KMS-11 (cell line): Measurements from ENCODE around the gene ELFN1.

Experiments
- H2AFZ ChIP-seq: fragments of 200-600 bp; sonication (generic); 2 replicates; pipeline ENCODE4 v1.6.1; 2016; ENCODE audit warnings: antibody characterized with exemption, mixed run types, low read depth
- H3K27ac ChIP-seq: fragments of 200-600 bp; sonication (generic); 2 replicates; pipeline ENCODE4 v1.6.1; 2016; ENCODE audit warnings: mild to moderate bottlenecking, mixed run types
- H3K27me3 ChIP-seq: fragments of 200-600 bp; sonication (generic); 2 replicates; pipeline ENCODE4 v1.6.1; 2017; ENCODE audit warnings: mild to moderate bottlenecking, low read depth, mixed run types, moderate library complexity; ENCODE audit not compliant: insufficient read depth
- H3K36me3 ChIP-seq: fragments of 200-600 bp; sonication (generic); 2 replicates; pipeline ENCODE4 v1.6.1; 2017; ENCODE audit warnings: mild to moderate bottlenecking, mixed run types; ENCODE audit not compliant: insufficient read depth
- H3K4me1 ChIP-seq: fragments of 200-600 bp; sonication (generic); 2 replicates; pipeline ENCODE4 v1.6.1; 2016; ENCODE audit warnings: mild to moderate bottlenecking, low read depth, mixed run types; ENCODE audit not compliant: poor library complexity, severe bottlenecking
- H3K4me2 ChIP-seq: fragments of 200-600 bp; sonication (generic); 2 replicates; pipeline ENCODE4 v1.7.0; 2016; ENCODE audit warnings: mild to moderate bottlenecking, mixed run types
- H3K4me3 ChIP-seq: fragments of 200-600 bp; sonication (generic); IDR thresholded peaks from 2 replicates; pipeline ENCODE4 v1.6.1; 2017; ENCODE audit warnings: low read depth, low read length, mixed read lengths; ENCODE audit not compliant: insufficient read depth
- H3K79me2 ChIP-seq: fragments of 200-600 bp; sonication (generic); 2 replicates; pipeline ENCODE4 v1.6.1; 2016; ENCODE audit warnings: low read depth, mixed run types; ENCODE audit not compliant: insufficient read depth
- H3K9ac ChIP-seq: fragments of 200-600 bp; sonication (generic); 2 replicates; pipeline ENCODE4 v1.6.1; 2016; ENCODE audit warnings: mild to moderate bottlenecking, mixed run types
- H4K20me1 ChIP-seq: fragments of 200-600 bp; sonication (generic); 2 replicates; pipeline ENCODE4 v1.6.1; 2016; ENCODE audit warnings: mild to moderate bottlenecking, mixed run types; ENCODE audit not compliant: insufficient read depth
- CTCF ChIP-seq: fragments of 200-600 bp; sonication (generic); conservative IDR thresholded peaks from 2 replicates; pipeline ENCODE4 v1.6.1; 2017; ENCODE audit warnings: low read depth, mild to moderate bottlenecking, antibody characterized with exemption, low read length, moderate library complexity, mixed read lengths

The ELFN1 gene

GRCh38 chr7:1736484-1736817 lies 66.4 kb downstream of the ELFN1 start:
- Histone ChIP-seq H3K9ac (no peak overlapping the region), H3K4me1 (no peaks in the 10 kb centered on the region), H3K4me2 (no peak overlapping the region), H3K4me3 (no peak overlapping the region), H3K36me3 (no peaks in the 10 kb centered on the region), H3K27ac (no peak overlapping the region), H2AFZ (no peak overlapping the region), H3K27me3 (peaks cover 86% of the 10 kb centered on the region), H3K79me2 (no peaks in the 10 kb centered on the region), H4K20me1 (no peaks in the 10 kb centered on the region)
- no peak for TF ChIP-seq CTCF

GRCh38 chr7:1736830-1737229 lies 66.8 kb downstream of the ELFN1 start:
- Histone ChIP-seq H3K4me2 (no peak overlapping the region), H3K36me3 (no peaks in the 10 kb centered on the region), H3K4me3 (no peak overlapping the region), H3K9ac (no peak overlapping the region), H3K4me1 (no peaks in the 10 kb centered on the region), H3K27me3 (peaks cover 85% of the 10 kb centered on the region), H4K20me1 (no peaks in the 10 kb centered on the region), H3K27ac (no peak overlapping the region), H3K79me2 (no peaks in the 10 kb centered on the region), H2AFZ (no peak overlapping the region)
- no peak for TF ChIP-seq CTCF

- no peak for TF ChIP-seq CTCF
- no peak overlapping the region for H3K27ac ChIP-seq
- H2AFZ ChIP-seq, result no peak overlapping the region
- H3K9ac ChIP-seq, result no peak overlapping the region
- H3K4me1 ChIP-seq, result no peaks in the 10 kb centered on the region
- no peaks in the 10 kb centered on the region for H3K79me2 ChIP-seq
- no peaks in the 10 kb centered on the region for H3K36me3 ChIP-seq
- H3K27me3 ChIP-seq, result peaks cover 85% of the 10 kb centered on the region
- H3K4me2 ChIP-seq, result no peak overlapping the region
- H4K20me1 ChIP-seq, result no peaks in the 10 kb centered on the region
- no peak overlapping the region for H3K4me3 ChIP-seq
These were observed 67.4 kb downstream of the ELFN1 start for GRCh38 chr7:1737523-1737922.

- Histone ChIP-seq H3K4me1 (no peaks in the 10 kb centered on the region), H2AFZ (no peak overlapping the region), H4K20me1 (no peaks in the 10 kb centered on the region), H3K36me3 (no peaks in the 10 kb centered on the region), H3K9ac (no peak overlapping the region), H3K4me3 (no peak overlapping the region), H3K27me3 (peaks cover 85% of the 10 kb centered on the region), H3K4me2 (no peak overlapping the region), H3K79me2 (no peaks in the 10 kb centered on the region), H3K27ac (no peak overlapping the region)
- no peak for TF ChIP-seq CTCF
These were observed 67.9 kb downstream of the ELFN1 start for GRCh38 chr7:1737956-1738355.

GRCh38 chr7:1738511-1738910 lies 68.4 kb downstream of the ELFN1 start:
- H3K4me1 ChIP-seq, result no peaks in the 10 kb centered on the region
- H3K4me2 ChIP-seq, result no peak overlapping the region
- H2AFZ ChIP-seq, result no peak overlapping the region
- no peaks in the 10 kb centered on the region for H4K20me1 ChIP-seq
- no peaks in the 10 kb centered on the region for H3K79me2 ChIP-seq
- peaks cover 85% of the 10 kb centered on the region for H3K27me3 ChIP-seq
- no peak overlapping the region for H3K4me3 ChIP-seq
- H3K9ac ChIP-seq, result no peak overlapping the region
- H3K27ac ChIP-seq, result no peak overlapping the region
- TF ChIP-seq CTCF, result no peak
- H3K36me3 ChIP-seq, result no peaks in the 10 kb centered on the region
